ENCODE data around the gene MAP7.
A peak's percentile ranks its signal among the peaks of the same experiment; 100 is the strongest.
"Not testable (repeated sequence)": the region's sequence is repeated elsewhere in the genome, so short reads cannot be mapped to it uniquely, and the experiment has no call there.

The MAP7 gene

GRCh38 chr6:136550330-136551071 lies at the start of gene MAP7:
MAP7 (minus strand) TSS chr6:136550422; CDS start chr6:136550408, 14 bp downstream.
- peak; percentile 48 for DNase-seq (ENCODE audit: low read depth)

DNA sequence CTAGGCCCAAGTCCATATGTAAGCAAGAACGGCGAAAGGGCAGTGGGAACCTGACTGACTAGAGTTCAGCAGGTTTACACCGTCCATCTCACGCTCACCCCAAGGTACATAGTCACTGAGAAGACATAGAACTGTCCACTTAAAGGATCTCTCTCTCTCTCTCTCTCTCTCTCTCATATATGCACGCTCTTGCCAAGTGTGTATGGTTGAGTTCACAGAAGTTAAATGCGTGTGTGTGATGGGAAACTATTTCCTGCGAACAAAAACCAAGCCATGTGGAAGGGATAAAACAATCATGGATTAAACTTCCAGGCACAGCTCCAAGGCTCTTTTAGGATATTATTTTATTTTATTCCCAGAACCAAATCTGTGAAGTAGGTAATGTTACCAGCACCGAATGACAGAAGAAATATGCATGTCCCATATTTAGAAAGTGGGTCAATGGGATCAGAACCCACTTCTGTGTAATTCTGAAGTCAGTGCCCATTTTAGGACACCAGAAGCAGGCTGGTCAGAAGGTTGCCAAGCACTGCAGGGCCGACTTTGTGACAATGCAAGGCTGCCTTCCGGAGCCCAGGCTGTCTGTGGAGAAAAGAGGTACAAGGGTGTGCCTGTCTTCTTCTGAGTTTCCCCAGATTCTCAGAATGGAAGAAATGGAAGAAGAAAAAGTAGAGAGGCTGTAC lies 49.2 kb upstream of the MAP7 start:
- DNase-seq (ENCODE audit: low read depth): no peak

- DNase-seq (ENCODE audit: low read depth): no peak
Observed at GRCh38 chr6:136598048-136598447, 47.8 kb upstream of the MAP7 start.

DNA sequence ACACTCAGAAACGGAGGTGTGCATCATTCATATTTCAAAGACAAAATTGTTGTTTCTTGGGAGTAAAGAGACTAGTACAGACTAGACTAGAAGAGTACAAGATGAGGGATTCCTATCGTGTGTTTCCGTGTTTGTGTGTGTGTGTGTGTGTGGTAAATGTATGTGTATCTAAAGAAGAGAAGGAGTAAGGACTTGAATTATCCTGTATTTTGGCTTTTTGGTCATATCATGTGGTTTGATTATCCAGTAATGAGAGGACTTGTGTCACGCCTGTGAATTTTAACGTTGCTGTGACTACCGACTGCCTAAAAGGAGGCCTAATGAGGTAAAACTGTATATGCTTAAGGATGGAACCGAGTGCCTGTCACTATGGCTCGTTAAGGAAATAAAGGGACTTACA lies 44.4 kb upstream of the MAP7 start:
- no peak for DNase-seq (ENCODE audit: low read depth)

GRCh38 chr6:136593748-136594490 lies 43.7 kb upstream of the MAP7 start:
- no peak for DNase-seq (ENCODE audit: low read depth)

GRCh38 chr6:136592930-136593673 lies 42.9 kb upstream of the MAP7 start:
- DNase-seq (ENCODE audit: low read depth): no peak

GRCh38 chr6:136591617-136592016 lies 41.4 kb upstream of the MAP7 start:
- no peak for DNase-seq (ENCODE audit: low read depth)

GRCh38 chr6:136590846-136591245 lies 40.6 kb upstream of the MAP7 start:
- DNase-seq (ENCODE audit: low read depth): not testable (repeated sequence)

GRCh38 chr6:136587527-136587926 lies 37.3 kb upstream of the MAP7 start:
- no peak for DNase-seq (ENCODE audit: low read depth)

DNA sequence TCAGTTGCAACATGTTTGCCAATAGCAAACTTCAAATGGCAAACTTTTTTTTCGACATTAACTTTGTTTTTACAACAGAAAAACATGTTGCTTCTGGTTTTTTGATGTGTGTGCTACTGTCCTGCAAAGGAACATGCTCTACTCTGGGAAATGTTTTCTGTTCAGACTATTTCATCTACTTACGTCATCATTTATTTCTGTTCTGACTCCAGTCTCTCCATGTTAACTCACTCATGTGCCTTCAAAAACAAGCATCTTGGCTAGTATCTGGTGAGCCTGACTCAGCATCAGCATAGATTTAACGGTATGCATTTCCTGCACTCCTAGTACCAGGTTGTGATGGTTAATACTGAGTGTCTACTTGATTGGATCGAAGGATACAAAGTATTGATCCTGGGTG lies 36.1 kb upstream of the MAP7 start:
- DNase-seq (ENCODE audit: low read depth): no peak

- not testable (repeated sequence) for DNase-seq (ENCODE audit: low read depth)
Observed at GRCh38 chr6:136585523-136585922, 35.3 kb upstream of the MAP7 start.

- not testable (repeated sequence) for DNase-seq (ENCODE audit: low read depth)
Observed at GRCh38 chr6:136584290-136584689, 34.1 kb upstream of the MAP7 start.

GRCh38 chr6:136582711-136583471 lies 32.7 kb upstream of the MAP7 start:
- no peak for DNase-seq (ENCODE audit: low read depth)

DNA sequence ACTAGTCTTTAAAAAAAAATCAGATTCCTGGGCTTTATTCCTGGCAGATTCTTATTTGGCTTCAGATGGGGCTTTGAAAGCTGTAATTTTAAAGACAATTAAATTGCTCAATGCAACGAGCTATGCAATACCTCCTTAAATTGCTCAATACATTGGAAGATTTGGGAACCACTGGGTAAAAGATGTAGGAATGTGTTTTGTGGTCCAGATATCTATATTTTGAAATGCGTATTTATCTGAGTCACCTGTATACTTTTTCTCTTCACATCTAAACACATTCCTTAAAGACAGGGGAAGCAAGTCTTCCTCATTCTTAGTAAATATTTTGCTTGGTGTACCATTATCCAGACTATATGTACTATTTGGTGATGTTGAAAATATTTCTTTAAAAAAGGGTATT lies 29.6 kb upstream of the MAP7 start:
- no peak for DNase-seq (ENCODE audit: low read depth)

DNA sequence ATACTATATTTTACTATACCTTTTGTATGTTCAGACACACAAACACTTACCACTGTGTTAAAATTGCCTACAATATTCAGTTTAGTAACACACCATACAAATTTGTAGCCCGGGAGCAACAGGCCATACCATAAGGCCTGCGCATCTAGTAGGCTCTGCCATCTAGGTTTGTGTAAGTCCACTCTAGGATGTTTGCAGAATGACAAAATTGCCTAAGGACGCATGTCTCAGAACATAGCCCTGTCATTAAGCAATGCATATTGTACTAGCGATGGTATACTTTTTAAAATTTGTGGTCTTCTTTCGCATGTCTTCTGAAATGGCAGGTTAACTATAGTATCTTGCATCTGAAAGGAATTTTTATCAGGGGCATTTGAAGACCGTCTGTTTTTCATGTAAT lies 26.6 kb upstream of the MAP7 start:
- no peak for DNase-seq (ENCODE audit: low read depth)

DNA sequence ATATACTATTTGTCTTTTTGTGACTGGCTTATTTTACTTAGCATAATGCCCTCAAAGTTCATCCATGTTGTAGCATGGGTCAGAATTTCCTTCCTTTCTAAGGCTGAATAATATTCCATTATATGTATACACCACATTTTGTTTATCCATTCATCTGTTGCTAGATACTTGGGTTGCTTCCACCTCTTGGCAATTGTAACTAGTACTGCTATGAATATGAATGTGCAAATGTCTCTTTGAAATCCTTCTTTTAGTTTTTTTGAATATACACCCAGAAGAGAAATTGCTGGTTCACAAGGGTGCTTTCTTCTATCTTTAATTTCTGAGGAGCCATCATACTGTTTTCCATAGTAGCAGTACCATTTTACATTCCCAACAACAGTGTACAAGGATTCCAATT lies 21.3 kb upstream of the MAP7 start:
- DNase-seq (ENCODE audit: low read depth): no peak

GRCh38 chr6:136571065-136571464 lies 20.8 kb upstream of the MAP7 start:
- no peak for DNase-seq (ENCODE audit: low read depth)

DNA sequence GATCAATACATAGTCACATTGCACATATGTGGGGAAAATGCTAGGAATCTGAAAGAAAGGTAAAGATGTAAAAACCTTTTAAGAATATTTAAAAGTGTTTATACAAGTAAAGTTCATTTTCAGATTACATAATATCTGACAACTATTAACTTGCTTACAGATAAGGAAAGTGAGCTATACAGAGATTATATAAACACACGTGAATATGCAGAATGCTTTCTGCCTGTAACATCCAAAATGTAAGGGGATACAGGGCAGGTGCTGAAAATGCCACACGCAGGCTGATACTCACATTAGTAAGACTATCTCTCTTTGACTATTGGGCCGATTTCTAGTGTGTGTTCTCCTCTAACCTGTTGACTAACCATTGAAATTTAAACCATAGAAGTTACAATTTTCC lies 17.9 kb upstream of the MAP7 start:
- DNase-seq (ENCODE audit: low read depth): no peak

DNA sequence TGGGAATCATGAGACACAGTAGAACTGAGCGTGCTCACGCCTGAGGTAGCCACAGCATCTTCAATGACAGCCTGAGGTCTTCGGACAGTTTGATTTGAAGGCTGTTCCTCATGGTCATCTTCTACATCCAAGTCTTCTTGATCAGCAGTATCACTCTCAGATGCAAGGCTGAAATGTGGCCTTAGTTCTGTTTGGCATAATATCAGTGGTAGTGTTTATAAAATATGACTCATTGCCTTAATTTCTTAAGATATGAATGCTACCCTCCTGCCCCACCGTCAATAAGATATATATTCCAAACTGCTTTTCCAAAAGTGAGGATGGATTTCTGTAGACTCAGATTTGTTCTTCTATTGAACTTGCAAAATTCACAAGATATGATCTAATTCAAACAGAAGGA lies 17.5 kb upstream of the MAP7 start:
- no peak for DNase-seq (ENCODE audit: low read depth)

GRCh38 chr6:136566851-136567250 lies 16.6 kb upstream of the MAP7 start:
- no peak for DNase-seq (ENCODE audit: low read depth)

- DNase-seq (ENCODE audit: low read depth): no peak
Observed at GRCh38 chr6:136566007-136566487, 15.8 kb upstream of the MAP7 start.

All from stimulated activated CD4-positive, alpha-beta T cell treated with anti-CD3 and anti-CD28 coated beads, Interleukin-2, amount 100 ng/mL, for 4 hours (primary cell).